ENCODE measurements around the gene FGD5.
"Not testable (repeated sequence)": the region's sequence is repeated elsewhere in the genome, so short reads cannot be mapped to it uniquely, and the experiment has no call there.

FGD5 gene

GRCh38 chr3:14889943-14890342, 71.2 kb downstream of the FGD5 start:
- no peak for TF ChIP-seq ZNF274 (IDR thresholded peaks at IDR 0.05; ENCODE audit: low read depth, low read length)
- H3K4me3 ChIP-seq (ENCODE audit: low read length), result no peak overlapping the region

GRCh38 chr3:14890476-14890875, 71.7 kb downstream of the FGD5 start:
- H3K4me3 ChIP-seq (ENCODE audit: low read length), result no peak overlapping the region
- TF ChIP-seq ZNF274 (IDR thresholded peaks at IDR 0.05; ENCODE audit: low read depth, low read length), result no peak

GRCh38 chr3:14891135-14892132, 72.7 kb downstream of the FGD5 start:
- TF ChIP-seq ZNF274 (IDR thresholded peaks at IDR 0.05; ENCODE audit: low read depth, low read length), result no peak
- H3K4me3 ChIP-seq (ENCODE audit: low read length), result no peak overlapping the region

GRCh38 chr3:14892226-14892625, 73.5 kb downstream of the FGD5 start:
- no peak for TF ChIP-seq ZNF274 (IDR thresholded peaks at IDR 0.05; ENCODE audit: low read depth, low read length)
- no peak overlapping the region for H3K4me3 ChIP-seq (ENCODE audit: low read length)

- H3K4me3 ChIP-seq (ENCODE audit: low read length), result no peak overlapping the region
- no peak for TF ChIP-seq ZNF274 (IDR thresholded peaks at IDR 0.05; ENCODE audit: low read depth, low read length)
These were observed 75.3 kb downstream of the FGD5 start for GRCh38 chr3:14894085-14894484.

- no peak overlapping the region for H3K4me3 ChIP-seq (ENCODE audit: low read length)
These were observed 78.5 kb downstream of the FGD5 start for GRCh38 chr3:14897266-14897665.

GRCh38 chr3:14898929-14899328, 80.2 kb downstream of the FGD5 start:
- no peak for TF ChIP-seq ZNF274 (IDR thresholded peaks at IDR 0.05; ENCODE audit: low read depth, low read length)
- H3K4me3 ChIP-seq (ENCODE audit: low read length), result no peak overlapping the region

More at GRCh38 chr3:14897266-14897665, 78.5 kb downstream of the FGD5 start:
- no peak for TF ChIP-seq ZNF274 (IDR thresholded peaks at IDR 0.05; ENCODE audit: low read depth, low read length)

GRCh38 chr3:14899993-14900618, 81.3 kb downstream of the FGD5 start:
- no peak for TF ChIP-seq ZNF274 (IDR thresholded peaks at IDR 0.05; ENCODE audit: low read depth, low read length)
- no peak overlapping the region for H3K4me3 ChIP-seq (ENCODE audit: low read length)

GRCh38 chr3:14900881-14901873, 82.4 kb downstream of the FGD5 start:
- no peak overlapping the region for H3K4me3 ChIP-seq (ENCODE audit: low read length)
- no peak for TF ChIP-seq ZNF274 (IDR thresholded peaks at IDR 0.05; ENCODE audit: low read depth, low read length)

- no peak for TF ChIP-seq ZNF274 (IDR thresholded peaks at IDR 0.05; ENCODE audit: low read depth, low read length)
- H3K4me3 ChIP-seq (ENCODE audit: low read length), result no peak overlapping the region
These were observed 84.0 kb downstream of the FGD5 start for GRCh38 chr3:14902719-14903118.

GRCh38 chr3:14903501-14903900, 84.7 kb downstream of the FGD5 start:
- not testable (repeated sequence) for H3K4me3 ChIP-seq (ENCODE audit: low read length)

GRCh38 chr3:14905055-14905657, 86.4 kb downstream of the FGD5 start:
- H3K4me3 ChIP-seq (ENCODE audit: low read length), result no peak overlapping the region
- no peak for TF ChIP-seq ZNF274 (IDR thresholded peaks at IDR 0.05; ENCODE audit: low read depth, low read length)

GRCh38 chr3:14906355-14906971, 87.7 kb downstream of the FGD5 start:
- no peak overlapping the region for H3K4me3 ChIP-seq (ENCODE audit: low read length)
- TF ChIP-seq ZNF274 (IDR thresholded peaks at IDR 0.05; ENCODE audit: low read depth, low read length), result no peak

Measured in GM08714 (cell line).